K562 (cell line): ENCODE results near the gene RASIP1. TPM values are rescaled to one million over a fixed set of nuclear protein-coding genes. Genes with fewer than 3 reads are reported as not detected.

Experiments
- ARID4B ChIP-seq: sonication (generic); formaldehyde crosslinking; IDR thresholded peaks from 2 replicates; pipeline ENCODE4 v1.8.0; 2022; ENCODE audit warnings: mild to moderate bottlenecking, missing genetic modification reagents
- BRF2 ChIP-seq: IDR thresholded peaks from 3 replicates; pipeline ENCODE4 v1.6.1; 2011; ENCODE audit warnings: borderline replicate concordance, mild to moderate bottlenecking; ENCODE audit not compliant: insufficient read length, insufficient read depth
- DPF2 ChIP-seq: fragments of 450-650 bp; IDR thresholded peaks from 2 replicates; pipeline ENCODE4 v1.6.1; 2016
- GABPB2 ChIP-seq: fragments of 250-450 bp; sonication (Bioruptor Pico); conservative IDR thresholded peaks from 2 replicates; pipeline ENCODE4 v1.5.1; 2021; ENCODE audit warnings: mild to moderate bottlenecking
- HNRNPL ChIP-seq: fragments of 200-400 bp; formaldehyde crosslinking; IDR thresholded peaks from 2 replicates; pipeline ENCODE4 v1.6.1; 2017; ENCODE audit warnings: low read depth, mild to moderate bottlenecking, low read length
- IRF2 ChIP-seq: sonication (generic); formaldehyde crosslinking; IDR thresholded peaks from 2 replicates; pipeline ENCODE4 v1.8.1; 2022; ENCODE audit warnings: mild to moderate bottlenecking, missing genetic modification reagents
- JUNB ChIP-seq: fragments of 450-650 bp; formaldehyde crosslinking; conservative IDR thresholded peaks from 2 replicates; pipeline ENCODE4 v1.4.0; 2020; ENCODE audit warnings: mild to moderate bottlenecking
- LARP7 ChIP-seq: fragments of 450-650 bp; IDR thresholded peaks from 2 replicates; pipeline ENCODE4 v1.6.1; 2016
- MCM5 ChIP-seq: fragments of 450-650 bp; IDR thresholded peaks from 2 replicates; pipeline ENCODE4 v1.6.1; 2016; ENCODE audit warnings: low read depth
- MED1 ChIP-seq: sonication (generic); formaldehyde crosslinking; IDR thresholded peaks from 2 replicates; pipeline ENCODE4 v1.8.1; 2023; ENCODE audit warnings: missing genetic modification reagents, borderline replicate concordance
- RAD51 ChIP-seq: fragments of 450-650 bp; IDR thresholded peaks from 2 replicates; pipeline ENCODE4 v1.7.1; 2016; ENCODE audit warnings: low read depth, mild to moderate bottlenecking, borderline replicate concordance
- RB1 ChIP-seq: fragments of 450-650 bp; IDR thresholded peaks from 2 replicates; pipeline ENCODE4 v1.6.1; 2017; ENCODE audit warnings: low read depth, mild to moderate bottlenecking
- STAT5B ChIP-seq: fragments of 250-450 bp; sonication (Bioruptor Pico); IDR thresholded peaks from 2 replicates; pipeline ENCODE4 v1.8.0; 2021; ENCODE audit warnings: mild to moderate bottlenecking, inconsistent platforms
- TARDBP ChIP-seq: fragments of 450-650 bp; IDR thresholded peaks from 2 replicates; pipeline ENCODE4 v1.6.1; 2016
- ZC3H4 ChIP-seq: sonication (generic); formaldehyde crosslinking; IDR thresholded peaks from 2 replicates; pipeline ENCODE4 v1.9.0; 2021; ENCODE audit warnings: missing genetic modification reagents, borderline replicate concordance
- ZNF143 ChIP-seq: sonication (generic); formaldehyde crosslinking; IDR thresholded peaks from 2 replicates; pipeline ENCODE4 v1.9.0; 2022; ENCODE audit warnings: mild to moderate bottlenecking, missing genetic modification reagents
- ZNF445 ChIP-seq: fragments of 250-450 bp; sonication (Bioruptor Pico); IDR thresholded peaks from 2 replicates; pipeline ENCODE4 v1.4.0; 2020; ENCODE audit warnings: low read depth, mild to moderate bottlenecking, moderate library complexity
- ZNF764 ChIP-seq: fragments of 250-450 bp; sonication (Bioruptor Pico); IDR thresholded peaks from 2 replicates; pipeline ENCODE4 v1.4.0; 2020; ENCODE audit warnings: low read depth, mild to moderate bottlenecking, moderate library complexity
- ZZZ3 ChIP-seq: fragments of 450-650 bp; IDR thresholded peaks from 2 replicates; pipeline ENCODE4 v1.6.1; 2016; ENCODE audit warnings: antibody characterized with exemption, mild to moderate bottlenecking, moderate library complexity
- polyA plus RNA-seq, 8 experiments: library from polyadenylated mRNA; depleted of rRNA in 4 of 8; stranded (reverse) in 5 of 8; unstranded in 3 of 8; fragments of >200 nt; fragmentation: Nextera tagmentation in 2 of 8; fragmentation: Illumina TruSeq in 1 of 8; extraction: Ambion mirVana in 2 of 8; extraction: Trizol in 1 of 8; gene quantifications; 2 replicates each; pipeline versions ENCODE4 v1.2.1 to v1.2.3, GENCODE V29; 2011 to 2014; ENCODE audit warnings: inconsistent platforms in 1 of 8, missing spikeins in 1 of 8
- total RNA-seq, 7 experiments: library from RNA; depleted of rRNA in 6 of 7; stranded (reverse); fragments of >200 nt in 6 of 7; fragmentation: Illumina TruSeq in 2 of 7; extraction: Trizol in 2 of 7; gene quantifications; 2 replicates each; pipeline versions ENCODE4 v1.2.1 to v1.2.3, GENCODE V29; 2011 to 2021; ENCODE audit warnings: low replicate concordance in 1 of 7
- TF ChIP-seq, protein P1 (sequence below): fragments of 450-650 bp; formaldehyde crosslinking; IDR thresholded peaks from 2 replicates; pipeline ENCODE4 v1.4.0; 2020; ENCODE audit warnings: mild to moderate bottlenecking, mixed read lengths
- TF ChIP-seq, protein P2 (sequence below), 2 experiments: fragments of 450-650 bp; IDR thresholded peaks; 2 replicates each; pipeline ENCODE4 v1.6.1; 2016

The RASIP1 gene
- total and polyA plus RNA-seq, 9 of the 15 experiments (the other 6 are each of a cell fraction or from before 2014, with no cell fraction given), result 0.20 to 4.7 (median 1.5) TPM

DNA sequence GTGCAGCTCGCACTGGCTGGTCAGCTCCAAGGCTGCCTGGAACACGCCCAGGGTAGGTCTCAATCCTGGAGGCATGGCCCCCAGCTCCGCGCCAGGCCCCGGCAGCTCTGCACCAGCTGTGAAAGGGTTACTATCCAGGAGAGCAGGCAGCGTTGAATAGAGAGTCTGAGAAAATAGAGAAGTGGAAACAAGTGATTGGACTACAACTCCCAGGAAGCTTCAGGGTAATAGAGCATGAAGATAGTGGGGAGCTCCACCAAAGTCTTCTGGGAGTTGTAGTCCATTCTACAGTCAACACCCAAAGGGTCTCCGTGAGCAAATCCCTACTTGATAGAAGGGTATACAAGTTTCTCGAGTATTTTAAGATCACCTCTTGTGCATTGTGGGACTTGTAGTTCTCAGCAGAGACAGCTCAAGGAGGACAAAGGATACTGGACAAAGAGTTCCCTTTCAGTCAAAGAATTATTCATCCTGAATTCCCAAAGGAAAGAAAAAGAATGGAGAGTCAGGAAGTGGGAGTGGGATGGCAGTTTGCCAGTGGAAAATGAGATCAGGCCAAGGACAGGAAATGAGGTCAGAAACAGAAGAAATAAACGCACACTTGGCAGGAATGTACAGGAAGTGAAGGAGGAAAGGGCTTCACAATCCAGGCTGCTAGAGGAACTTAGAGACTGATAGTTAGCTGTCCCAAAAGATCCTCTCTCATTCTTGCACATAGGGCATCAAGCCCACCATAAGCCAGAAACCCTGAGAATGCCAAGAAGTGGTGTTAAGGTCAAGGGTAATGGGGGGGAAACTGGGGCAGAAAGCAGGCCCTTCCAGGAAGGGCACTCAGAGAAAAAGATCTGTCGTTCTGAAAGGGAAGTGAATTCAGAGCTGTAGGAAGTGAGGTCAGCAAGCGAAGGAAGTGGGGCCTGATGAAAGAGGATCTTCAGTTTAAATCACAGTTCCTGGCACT, 15.3 kb downstream of the RASIP1 start (continued):
- TF ChIP-seq BRF2 (no peak), ZC3H4 (no peak), DPF2 (peak; percentile 52), ZNF764 (CRISPR knock-in tag) (no peak), IRF2 (CRISPR knock-in tag) (no peak), ZNF445 (CRISPR knock-in tag) (no peak), MED1 (CRISPR knock-in tag) (no peak), HNRNPL (no peak), ARID4B (no peak), ZNF143 (CRISPR knock-in tag) (peak; percentile 98), MCM5 (no peak), TARDBP (no peak), RAD51 (no peak), LARP7 (no peak), JUNB (CRISPR knock-in tag) (no peak), GABPB2 (CRISPR knock-in tag) (no peak), ZZZ3 (no peak), STAT5B (CRISPR knock-in tag) (no peak), RB1 (no peak)
- TF ChIP-seq, protein P1, sequence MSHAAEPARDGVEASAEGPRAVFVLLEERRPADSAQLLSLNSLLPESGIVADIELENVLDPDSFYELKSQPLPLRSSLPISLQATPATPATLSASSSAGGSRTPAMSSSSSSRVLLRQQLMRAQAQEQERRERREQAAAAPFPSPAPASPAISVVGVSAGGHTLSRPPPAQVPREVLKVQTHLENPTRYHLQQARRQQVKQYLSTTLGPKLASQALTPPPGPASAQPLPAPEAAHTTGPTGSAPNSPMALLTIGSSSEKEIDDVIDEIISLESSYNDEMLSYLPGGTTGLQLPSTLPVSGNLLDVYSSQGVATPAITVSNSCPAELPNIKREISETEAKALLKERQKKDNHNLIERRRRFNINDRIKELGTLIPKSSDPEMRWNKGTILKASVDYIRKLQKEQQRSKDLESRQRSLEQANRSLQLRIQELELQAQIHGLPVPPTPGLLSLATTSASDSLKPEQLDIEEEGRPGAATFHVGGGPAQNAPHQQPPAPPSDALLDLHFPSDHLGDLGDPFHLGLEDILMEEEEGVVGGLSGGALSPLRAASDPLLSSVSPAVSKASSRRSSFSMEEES, result no peak
- TF ChIP-seq, protein P2, sequence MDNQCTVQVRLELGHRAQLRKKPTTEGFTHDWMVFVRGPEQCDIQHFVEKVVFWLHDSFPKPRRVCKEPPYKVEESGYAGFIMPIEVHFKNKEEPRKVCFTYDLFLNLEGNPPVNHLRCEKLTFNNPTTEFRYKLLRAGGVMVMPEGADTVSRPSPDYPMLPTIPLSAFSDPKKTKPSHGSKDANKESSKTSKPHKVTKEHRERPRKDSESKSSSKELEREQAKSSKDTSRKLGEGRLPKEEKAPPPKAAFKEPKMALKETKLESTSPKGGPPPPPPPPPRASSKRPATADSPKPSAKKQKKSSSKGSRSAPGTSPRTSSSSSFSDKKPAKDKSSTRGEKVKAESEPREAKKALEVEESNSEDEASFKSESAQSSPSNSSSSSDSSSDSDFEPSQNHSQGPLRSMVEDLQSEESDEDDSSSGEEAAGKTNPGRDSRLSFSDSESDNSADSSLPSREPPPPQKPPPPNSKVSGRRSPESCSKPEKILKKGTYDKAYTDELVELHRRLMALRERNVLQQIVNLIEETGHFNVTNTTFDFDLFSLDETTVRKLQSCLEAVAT (IDR thresholded peaks at IDR 0.05), result no peak
